GM06990 (cell line): ENCODE results near the gene ST6GALNAC3.
"Not testable (repeated sequence)": the region's sequence is repeated elsewhere in the genome, so short reads cannot be mapped to it uniquely, and the experiment has no call there.

Experiments
- DNase-seq: peaks from one replicate; pipeline ENCODE4 v3.0.0-alpha.2; 2011; ENCODE audit not compliant: insufficient read length; ENCODE audit errors: extremely low read depth
- H3K27me3 ChIP-seq: replicated peaks from 2 replicates; pipeline ENCODE4 v1.6.0; 2011; ENCODE audit warnings: low read length; ENCODE audit not compliant: control insufficient read depth, insufficient read depth
- H3K36me3 ChIP-seq: 2 replicates; pipeline ENCODE4 v1.5.1; 2011; ENCODE audit warnings: low read length; ENCODE audit not compliant: control insufficient read depth, insufficient read depth
- H3K4me3 ChIP-seq: replicated peaks from 2 replicates; pipeline ENCODE4 v1.5.1; 2011; ENCODE audit warnings: low read depth, mild to moderate bottlenecking, control low read depth, low read length
- TF ChIP-seq, protein P1 (sequence below): IDR thresholded peaks from 2 replicates; pipeline ENCODE4 v1.5.1; 2011; ENCODE audit warnings: low read length, control low read depth, mild to moderate bottlenecking, inconsistent platforms; ENCODE audit not compliant: insufficient read depth, poor library complexity, severe bottlenecking

The ST6GALNAC3 gene

DNA sequence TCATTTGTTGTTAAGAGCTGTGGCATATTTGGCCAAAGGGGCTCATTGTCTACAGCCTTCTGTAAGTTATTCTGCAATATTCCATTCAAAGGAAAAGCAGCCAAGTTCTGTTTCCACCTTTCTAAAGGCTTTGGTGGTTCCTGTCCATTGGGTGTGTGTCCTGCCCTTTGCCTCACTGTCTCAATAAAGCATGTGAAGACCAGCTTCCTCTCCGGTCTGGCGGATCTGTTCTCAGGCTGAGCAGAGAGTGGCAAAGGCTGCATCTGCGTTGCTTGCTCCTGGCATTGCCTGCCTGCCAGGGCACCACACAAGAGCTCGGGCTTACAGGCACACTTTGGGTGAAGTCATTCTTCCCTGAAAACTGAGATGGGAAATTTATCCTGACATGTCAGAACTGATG is 34.9 kb downstream of the ST6GALNAC3 start:
- TF ChIP-seq, protein P1, sequence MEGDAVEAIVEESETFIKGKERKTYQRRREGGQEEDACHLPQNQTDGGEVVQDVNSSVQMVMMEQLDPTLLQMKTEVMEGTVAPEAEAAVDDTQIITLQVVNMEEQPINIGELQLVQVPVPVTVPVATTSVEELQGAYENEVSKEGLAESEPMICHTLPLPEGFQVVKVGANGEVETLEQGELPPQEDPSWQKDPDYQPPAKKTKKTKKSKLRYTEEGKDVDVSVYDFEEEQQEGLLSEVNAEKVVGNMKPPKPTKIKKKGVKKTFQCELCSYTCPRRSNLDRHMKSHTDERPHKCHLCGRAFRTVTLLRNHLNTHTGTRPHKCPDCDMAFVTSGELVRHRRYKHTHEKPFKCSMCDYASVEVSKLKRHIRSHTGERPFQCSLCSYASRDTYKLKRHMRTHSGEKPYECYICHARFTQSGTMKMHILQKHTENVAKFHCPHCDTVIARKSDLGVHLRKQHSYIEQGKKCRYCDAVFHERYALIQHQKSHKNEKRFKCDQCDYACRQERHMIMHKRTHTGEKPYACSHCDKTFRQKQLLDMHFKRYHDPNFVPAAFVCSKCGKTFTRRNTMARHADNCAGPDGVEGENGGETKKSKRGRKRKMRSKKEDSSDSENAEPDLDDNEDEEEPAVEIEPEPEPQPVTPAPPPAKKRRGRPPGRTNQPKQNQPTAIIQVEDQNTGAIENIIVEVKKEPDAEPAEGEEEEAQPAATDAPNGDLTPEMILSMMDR: no peak
- DNase-seq: no peak
- Histone ChIP-seq H3K27me3 (no peaks in the 10 kb centered on the region; the same call in 1 of the 2 replicates), H3K36me3 (no peaks in the 10 kb centered on the region), H3K4me3 (no peak overlapping the region)

DNA sequence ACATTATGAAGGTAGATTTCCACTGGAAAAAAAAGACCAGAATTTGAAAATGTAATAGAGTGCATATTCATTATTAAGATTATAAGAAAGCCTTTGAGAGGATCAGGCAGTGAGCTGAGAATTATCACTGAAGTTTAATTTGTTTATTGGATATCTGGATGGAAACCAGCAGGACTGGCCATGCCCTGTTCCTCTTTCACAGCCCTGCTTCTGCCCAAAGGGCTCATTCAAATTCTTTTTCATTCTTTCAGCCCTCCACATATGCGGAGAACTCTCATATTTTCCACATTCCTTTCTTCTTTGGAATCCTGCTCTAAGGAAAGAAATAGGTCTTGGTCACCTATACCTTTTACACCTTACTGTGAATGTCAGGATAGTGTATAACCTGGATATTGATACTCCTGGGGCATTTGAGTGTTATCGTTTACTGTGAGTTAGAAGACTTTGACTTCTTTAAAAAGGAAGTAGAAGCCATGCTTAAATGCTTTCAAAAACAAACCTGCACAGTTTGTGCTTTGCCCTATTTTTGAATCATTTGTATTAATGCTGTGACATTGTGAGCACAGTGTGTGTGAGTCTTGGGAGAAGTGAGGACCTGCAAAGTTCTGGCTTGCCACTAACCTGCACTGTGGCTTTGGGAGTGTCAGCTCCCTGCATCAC is 35.5 kb downstream of the ST6GALNAC3 start:
- TF ChIP-seq, protein P1: no peak
- H3K36me3 ChIP-seq: no peaks in the 10 kb centered on the region
- DNase-seq: no peak
- H3K4me3 ChIP-seq: no peak overlapping the region
- H3K27me3 ChIP-seq: no peaks in the 10 kb centered on the region; the same call in 1 of the 2 replicates

DNA sequence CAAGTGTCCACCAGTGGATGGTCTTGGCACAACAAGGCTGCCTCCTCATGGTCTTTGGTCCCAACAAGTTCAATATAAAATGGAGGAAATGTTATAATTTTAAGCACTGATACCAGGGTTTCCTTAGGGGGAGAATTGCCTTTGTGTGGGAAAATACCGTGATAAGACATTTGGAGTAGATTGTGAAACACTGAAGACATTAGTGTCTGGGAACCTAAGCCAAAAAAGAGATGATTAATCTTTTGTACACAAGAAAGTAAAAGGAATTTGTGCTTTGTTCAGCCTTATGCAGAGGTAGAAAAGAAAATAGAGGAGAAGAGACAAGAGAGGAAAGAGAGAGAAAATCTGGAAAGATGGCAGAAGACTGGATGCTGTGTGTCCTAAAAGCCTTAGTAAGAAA is 36.1 kb downstream of the ST6GALNAC3 start:
- DNase-seq: no peak
- TF ChIP-seq, protein P1: no peak
- H3K36me3 ChIP-seq: no peaks in the 10 kb centered on the region
- no peaks in the 10 kb centered on the region; the same call in 1 of the 2 replicates for H3K27me3 ChIP-seq
- no peak overlapping the region for H3K4me3 ChIP-seq

DNA sequence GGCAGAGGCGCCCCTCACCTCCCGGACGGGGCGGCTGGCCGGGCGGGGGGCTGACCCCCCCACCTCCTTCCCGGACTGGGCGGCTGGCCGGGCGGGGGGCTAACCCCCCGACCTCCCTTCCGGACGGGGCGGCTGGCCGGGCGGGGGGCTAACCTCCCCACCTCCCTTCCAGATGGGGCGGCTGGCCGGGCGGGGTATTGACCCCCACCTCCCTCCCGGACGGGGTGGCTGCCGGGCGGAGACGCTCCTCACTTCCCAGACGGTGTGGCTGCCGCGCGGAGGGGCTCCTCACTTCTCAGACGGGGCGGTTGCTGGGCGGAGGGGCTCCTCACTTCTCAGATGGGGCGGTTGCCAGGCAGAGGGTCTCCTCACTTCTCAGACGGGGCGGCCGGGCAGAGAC is 37.8 kb downstream of the ST6GALNAC3 start:
- not testable (repeated sequence) for H3K36me3 ChIP-seq, H3K4me3 ChIP-seq, H3K27me3 ChIP-seq, DNase-seq

DNA sequence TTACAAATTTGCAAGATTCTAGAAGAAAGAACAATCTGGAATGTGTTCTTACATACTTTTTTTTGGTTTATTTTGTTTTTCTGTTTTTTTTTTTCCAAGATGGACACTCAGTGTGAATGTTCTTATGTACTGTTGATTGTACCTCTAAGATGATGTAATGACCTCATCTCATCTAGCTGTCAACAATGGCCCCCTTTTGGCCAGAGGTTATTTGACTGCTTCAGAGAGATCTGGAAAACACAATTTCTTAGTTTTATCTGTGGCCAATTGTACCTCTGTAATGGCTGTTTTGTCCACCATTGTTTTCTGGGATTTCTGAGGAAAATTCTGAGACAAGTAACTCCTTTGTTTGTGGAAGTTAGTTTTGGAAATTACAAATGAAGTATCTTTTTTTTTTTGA is 38.9 kb downstream of the ST6GALNAC3 start:
- TF ChIP-seq, protein P1: no peak
- no peak for DNase-seq

DNA sequence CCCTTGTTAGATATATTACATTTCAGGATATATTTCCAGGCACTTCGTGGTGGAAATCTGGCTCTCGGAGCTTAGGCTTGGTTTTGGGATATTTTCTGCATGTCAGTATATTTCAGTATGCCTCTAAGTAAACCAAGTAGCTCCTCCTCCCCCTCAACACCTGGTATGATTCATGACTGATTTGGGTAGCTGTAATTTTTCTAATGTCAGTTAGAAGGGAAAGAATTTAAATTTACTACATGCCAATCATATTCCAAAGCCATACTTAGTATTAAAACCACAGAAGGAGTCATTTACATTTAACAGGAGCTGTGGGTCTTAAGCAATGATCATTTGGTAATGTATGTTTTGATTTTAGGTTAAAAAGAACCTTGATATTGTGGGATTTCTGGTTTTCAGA is 40.6 kb downstream of the ST6GALNAC3 start:
- H3K36me3 ChIP-seq: no peaks in the 10 kb centered on the region
- no peak for DNase-seq
- no peak overlapping the region for H3K4me3 ChIP-seq
- H3K27me3 ChIP-seq: no peaks in the 10 kb centered on the region; the same call in none of the 2 replicates
- TF ChIP-seq, protein P1: no peak

More for the DNA sequence above, 38.9 kb downstream of the ST6GALNAC3 start:
- Histone ChIP-seq H3K36me3 (no peaks in the 10 kb centered on the region), H3K4me3 (no peak overlapping the region), H3K27me3 (no peaks in the 10 kb centered on the region; the same call in none of the 2 replicates)
